PC-9 (cell line): Measurements from ENCODE around the gene BCKDHA. TPM values are rescaled to one million over a fixed set of nuclear protein-coding genes. Genes with fewer than 3 reads are reported as not detected.
A peak's percentile ranks its signal among the peaks of the same experiment; 100 is the strongest.

Source experiments
- Bru-seq: library from RNA; stranded (reverse); fragments of 400-500 nt; gene quantifications from one replicate; lab custom pipeline; 2021; lab: Mats Ljungman, UMichigan
- BruChase-seq, 2 experiments: library from RNA; stranded (reverse); fragments of 400-500 nt; gene quantifications; one replicate each; lab custom pipeline; 2021; lab: Mats Ljungman, UMichigan
- BruUV-seq: library from RNA; stranded (reverse); fragments of 400-500 nt; replicated peaks from 2 replicates; lab custom pipeline; 2021; lab: Mats Ljungman, UMichigan
- CTCF ChIA-PET: fragments of 300-600 bp; sonication (Branson Sonifier 250); formaldehyde crosslinking; loops from one replicate; lab custom pipeline; 2022; ENCODE audit warnings: antibody characterized with exemption; lab: Charles Lee
- POLR2A ChIA-PET: fragments of 300-600 bp; sonication (Branson Sonifier 250); formaldehyde crosslinking; loops from one replicate; lab custom pipeline; 2022; ENCODE audit warnings: antibody characterized with exemption; ENCODE audit not compliant: unreplicated experiment; lab: Charles Lee
- DNase-seq, 2 experiments: peaks; one replicate each; pipeline versions ENCODE4 v3.0.0 to v3.0.0-alpha.2; 2015 to 2022; ENCODE audit warnings: mixed read lengths in 1 of 2
- H2AFZ ChIP-seq: fragments of 200-600 bp; sonication (generic); 2 replicates; pipeline ENCODE4 v1.8.1; 2017; ENCODE audit warnings: antibody characterized with exemption
- H3F3A ChIP-seq: fragments of 200-600 bp; sonication (generic); 2 replicates; pipeline ENCODE4 v1.8.1; 2017; ENCODE audit warnings: antibody characterized with exemption, mild to moderate bottlenecking, low read depth; ENCODE audit not compliant: insufficient read depth
- H3K27ac ChIP-seq: fragments of 200-600 bp; sonication (generic); 2 replicates; pipeline ENCODE4 v1.6.1; 2016; ENCODE audit warnings: mixed run types
- H3K27me3 ChIP-seq: fragments of 200-600 bp; sonication (generic); 2 replicates; pipeline ENCODE4 v1.6.1; 2016; ENCODE audit warnings: low read depth, mixed run types; ENCODE audit not compliant: insufficient read depth
- H3K36me3 ChIP-seq: fragments of 200-600 bp; sonication (generic); 2 replicates; pipeline ENCODE4 v1.6.1; 2016; ENCODE audit warnings: low read depth, mixed run types
- H3K4me1 ChIP-seq: fragments of 200-600 bp; sonication (generic); replicated peaks from 2 replicates; pipeline ENCODE4 v1.6.1; 2016; ENCODE audit warnings: mixed run types; ENCODE audit not compliant: insufficient read depth
- H3K4me2 ChIP-seq: fragments of 200-600 bp; sonication (generic); 2 replicates; pipeline ENCODE4 v1.6.1; 2017; ENCODE audit warnings: mixed run types
- H3K4me3 ChIP-seq: fragments of 200-600 bp; sonication (generic); 2 replicates; pipeline ENCODE4 v1.6.1; 2016; ENCODE audit warnings: mixed run types
- H3K79me2 ChIP-seq: fragments of 200-600 bp; sonication (generic); 2 replicates; pipeline ENCODE4 v1.6.1; 2017; ENCODE audit warnings: low read depth, mixed run types
- H3K9me2 ChIP-seq: fragments of 200-600 bp; sonication (generic); 2 replicates; pipeline ENCODE4 v1.8.1; 2017; ENCODE audit warnings: mild to moderate bottlenecking; ENCODE audit not compliant: insufficient read depth
- H3K9me3 ChIP-seq: fragments of 200-600 bp; sonication (generic); 2 replicates; pipeline ENCODE4 v1.8.1; 2016; ENCODE audit warnings: low read depth; ENCODE audit not compliant: insufficient read depth
- H4K20me1 ChIP-seq: fragments of 200-600 bp; sonication (generic); 2 replicates; pipeline ENCODE4 v1.8.1; 2017; ENCODE audit not compliant: insufficient read depth
- EZH2 ChIP-seq: fragments of 200-600 bp; sonication (generic); IDR thresholded peaks from 2 replicates; pipeline ENCODE4 v1.8.0; 2017; ENCODE audit warnings: antibody characterized with exemption, low read depth
- intact Hi-C: fragments of 100-400 bp; cut with micrococcal nuclease; formaldehyde crosslinking; loops from one replicate; pipeline ENCODE4 v1.10.0; 2022; ENCODE audit not compliant: unreplicated experiment
- long read RNA-seq: library from polyadenylated mRNA; stranded (forward); transcript quantifications from one replicate; pipeline ENCODE4 v2.0.0, GENCODE V29; 2022
- total RNA-seq: library from RNA; stranded (reverse); gene quantifications from 2 replicates; pipeline ENCODE4 v1.2.3, GENCODE V29; 2021
- TF ChIP-seq, protein P1 (sequence below): fragments of 200-600 bp; sonication (generic); conservative IDR thresholded peaks from 2 replicates; pipeline ENCODE4 v1.6.1; 2017; ENCODE audit warnings: mixed run types, antibody characterized with exemption, mild to moderate bottlenecking, moderate library complexity

The BCKDHA gene
- total RNA-seq (26.3 and 28.4 TPM in 2 replicates), Bru-seq, nascent RNA (percentile 42 among the genes with signal in this experiment), BruChase-seq, experiment 1, labeled RNA remaining after a 2-hour chase (percentile 50 among the genes with signal in this experiment), BruChase-seq, experiment 2, labeled RNA remaining after a 6-hour chase (percentile 61 among the genes with signal in this experiment)
- long read RNA-seq, transcript BCKDHA-201 (9 exons, 2,103 nt) = major isoform, 120 of 220 reads
- long read RNA-seq, partial matches to known transcripts = 88 of 220 reads
- long read RNA-seq, other reads (novel, unspliced or antisense) = 12 of 220 reads

- Histone ChIP-seq H3K4me1 (peaks cover 19% of the 10 kb centered on the region), H3K79me2 (peaks cover 42% of the 10 kb centered on the region), H3K4me3 (peak within 1 kb of the TSS; percentile 100), H3K9me3 (no peaks in the 10 kb centered on the region), H3K9me2 (no peaks in the 10 kb centered on the region), H3K27me3 (no peaks in the 10 kb centered on the region), H3K4me2 (peak within 1 kb of the TSS; percentile 82), H3F3A (no peaks in the 10 kb centered on the region; the same call in 1 of the 2 replicates), H3K36me3 (no peaks in the 10 kb centered on the region), H4K20me1 (no peaks in the 10 kb centered on the region; the same call in none of the 2 replicates), H3K27ac (peak within 1 kb of the TSS; percentile 79), H2AFZ (peak within 1 kb of the TSS; percentile 95)
- TF ChIP-seq, protein P1, sequence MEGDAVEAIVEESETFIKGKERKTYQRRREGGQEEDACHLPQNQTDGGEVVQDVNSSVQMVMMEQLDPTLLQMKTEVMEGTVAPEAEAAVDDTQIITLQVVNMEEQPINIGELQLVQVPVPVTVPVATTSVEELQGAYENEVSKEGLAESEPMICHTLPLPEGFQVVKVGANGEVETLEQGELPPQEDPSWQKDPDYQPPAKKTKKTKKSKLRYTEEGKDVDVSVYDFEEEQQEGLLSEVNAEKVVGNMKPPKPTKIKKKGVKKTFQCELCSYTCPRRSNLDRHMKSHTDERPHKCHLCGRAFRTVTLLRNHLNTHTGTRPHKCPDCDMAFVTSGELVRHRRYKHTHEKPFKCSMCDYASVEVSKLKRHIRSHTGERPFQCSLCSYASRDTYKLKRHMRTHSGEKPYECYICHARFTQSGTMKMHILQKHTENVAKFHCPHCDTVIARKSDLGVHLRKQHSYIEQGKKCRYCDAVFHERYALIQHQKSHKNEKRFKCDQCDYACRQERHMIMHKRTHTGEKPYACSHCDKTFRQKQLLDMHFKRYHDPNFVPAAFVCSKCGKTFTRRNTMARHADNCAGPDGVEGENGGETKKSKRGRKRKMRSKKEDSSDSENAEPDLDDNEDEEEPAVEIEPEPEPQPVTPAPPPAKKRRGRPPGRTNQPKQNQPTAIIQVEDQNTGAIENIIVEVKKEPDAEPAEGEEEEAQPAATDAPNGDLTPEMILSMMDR = no peak
- TF ChIP-seq EZH2 = no peak
- peak; percentile 98 to 99 for DNase-seq
- intact Hi-C loops = loop anchor here (2.0 kb wide), 1 partner anchor 45 kb away; the partner anchor contains the start of gene TGFB1
- BruUV-seq = TSS peak; percentile 48
- ChIA-PET CTCF (no interaction called here), POLR2A (no interaction called here)
Observed at GRCh38 chr19:41397086-41398049, at the start of gene BCKDHA, which contains the start of gene EXOSC5. Gene BCKDHA (plus strand): TSS chr19:41397818. CDS start chr19:41397828, 10 bp downstream. Gene EXOSC5 (minus strand): TSS chr19:41397359. CDS start chr19:41397328, 31 bp downstream.

GRCh38 chr19:41350735-41351338, 46.8 kb upstream of the BCKDHA start:
- H3K9me2 ChIP-seq = no peaks in the 10 kb centered on the region
- peaks cover 15% of the 10 kb centered on the region for H3K4me1 ChIP-seq
- ChIA-PET POLR2A (no interaction called here), CTCF (no interaction called here)
- peak overlapping the region; percentile 70; the same call in 1 of the 2 replicates for H2AFZ ChIP-seq
- no peak for TF ChIP-seq EZH2
- TF ChIP-seq, protein P1 = no peak
- peaks cover 14% of the 10 kb centered on the region; the same call in 1 of the 2 replicates for H3F3A ChIP-seq
- no peak overlapping the region for H3K27ac ChIP-seq
- no peaks in the 10 kb centered on the region for H3K9me3 ChIP-seq
- no peaks in the 10 kb centered on the region for H4K20me1 ChIP-seq
- DNase-seq = no peak
- no peaks in the 10 kb centered on the region for H3K36me3 ChIP-seq
- H3K4me3 ChIP-seq = peak overlapping the region; percentile 80
- peak overlapping the region; percentile 98 for H3K4me2 ChIP-seq
- BruUV-seq = no TSS peak
- H3K79me2 ChIP-seq = no peaks in the 10 kb centered on the region; the same call in 1 of the 2 replicates
- H3K27me3 ChIP-seq = no peaks in the 10 kb centered on the region
- intact Hi-C loops = loop anchor here (5.0 to 10.0 kb wide), 2 partner anchors 84 to 689 kb away; partner anchors contain the start of gene DMAC2
